LNCaP clone FGC (cell line): ENCODE measurements around the gene NCK2.

Experiments
- DNase-seq: peaks from one replicate; pipeline ENCODE4 v3.0.0-alpha.2; 2011; ENCODE audit warnings: low read depth
- H3K4me3 ChIP-seq: 2 replicates; pipeline ENCODE4 v1.5.1; 2011; ENCODE audit warnings: mild to moderate bottlenecking, low read depth, low read length, control low read depth
- TF ChIP-seq, protein P1 (sequence below): IDR thresholded peaks from 2 replicates; pipeline ENCODE4 v1.5.1; 2012; ENCODE audit warnings: mild to moderate bottlenecking; ENCODE audit not compliant: control insufficient read depth, insufficient read depth; ENCODE audit errors: extremely low read depth

Gene NCK2

DNA sequence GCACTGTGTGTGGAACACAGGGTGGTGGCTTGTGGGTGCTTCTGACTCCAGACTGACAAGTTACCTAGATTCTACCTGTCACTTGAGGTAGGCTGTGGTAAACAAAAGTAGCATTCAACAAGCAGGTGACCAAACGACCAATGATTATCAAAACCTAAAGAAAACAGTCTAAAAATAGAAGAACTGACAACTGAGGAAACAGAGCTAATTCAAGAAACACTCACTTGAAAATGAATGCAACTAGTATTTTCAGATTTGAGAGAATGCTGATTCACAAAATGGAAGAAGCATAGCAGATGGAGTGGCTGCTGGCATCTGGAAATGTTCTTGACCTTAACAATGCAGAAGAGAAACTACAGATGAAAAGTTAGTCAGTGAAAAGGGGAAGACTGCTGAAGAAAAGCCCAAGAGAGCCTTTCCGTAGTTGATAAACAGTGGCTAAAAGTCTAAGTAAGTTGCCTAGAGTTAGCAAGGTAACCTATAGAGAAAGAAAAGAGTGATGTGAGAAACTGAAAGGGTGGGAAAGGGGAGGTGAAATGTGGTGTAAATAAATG is 170.4 kb downstream of the NCK2 start:
- DNase-seq = no peak
- H3K4me3 ChIP-seq = no peak overlapping the region
- TF ChIP-seq, protein P1, sequence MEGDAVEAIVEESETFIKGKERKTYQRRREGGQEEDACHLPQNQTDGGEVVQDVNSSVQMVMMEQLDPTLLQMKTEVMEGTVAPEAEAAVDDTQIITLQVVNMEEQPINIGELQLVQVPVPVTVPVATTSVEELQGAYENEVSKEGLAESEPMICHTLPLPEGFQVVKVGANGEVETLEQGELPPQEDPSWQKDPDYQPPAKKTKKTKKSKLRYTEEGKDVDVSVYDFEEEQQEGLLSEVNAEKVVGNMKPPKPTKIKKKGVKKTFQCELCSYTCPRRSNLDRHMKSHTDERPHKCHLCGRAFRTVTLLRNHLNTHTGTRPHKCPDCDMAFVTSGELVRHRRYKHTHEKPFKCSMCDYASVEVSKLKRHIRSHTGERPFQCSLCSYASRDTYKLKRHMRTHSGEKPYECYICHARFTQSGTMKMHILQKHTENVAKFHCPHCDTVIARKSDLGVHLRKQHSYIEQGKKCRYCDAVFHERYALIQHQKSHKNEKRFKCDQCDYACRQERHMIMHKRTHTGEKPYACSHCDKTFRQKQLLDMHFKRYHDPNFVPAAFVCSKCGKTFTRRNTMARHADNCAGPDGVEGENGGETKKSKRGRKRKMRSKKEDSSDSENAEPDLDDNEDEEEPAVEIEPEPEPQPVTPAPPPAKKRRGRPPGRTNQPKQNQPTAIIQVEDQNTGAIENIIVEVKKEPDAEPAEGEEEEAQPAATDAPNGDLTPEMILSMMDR = no peak

DNA sequence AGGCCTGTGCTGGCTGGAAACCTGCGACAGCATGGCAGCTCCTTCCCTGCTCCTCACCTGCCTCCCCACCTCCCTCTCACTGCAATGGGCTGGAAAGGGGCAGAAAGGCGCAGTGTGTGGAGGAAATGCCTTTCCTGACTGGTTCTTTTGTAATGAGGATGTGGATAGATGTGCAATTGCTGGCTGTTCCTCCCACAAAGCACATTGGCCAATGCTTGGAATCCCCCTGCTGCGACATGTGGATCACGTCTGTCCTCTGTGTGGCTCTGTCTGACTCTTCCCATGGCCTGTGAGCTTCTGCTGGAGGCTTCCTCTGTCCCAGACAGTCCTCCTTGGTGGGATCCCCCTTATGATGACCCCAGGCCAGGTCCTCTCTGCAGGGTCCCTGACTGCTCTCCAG is 172.5 kb downstream of the NCK2 start:
- TF ChIP-seq, protein P1 = no peak
- no peak overlapping the region for H3K4me3 ChIP-seq
- no peak for DNase-seq

DNA sequence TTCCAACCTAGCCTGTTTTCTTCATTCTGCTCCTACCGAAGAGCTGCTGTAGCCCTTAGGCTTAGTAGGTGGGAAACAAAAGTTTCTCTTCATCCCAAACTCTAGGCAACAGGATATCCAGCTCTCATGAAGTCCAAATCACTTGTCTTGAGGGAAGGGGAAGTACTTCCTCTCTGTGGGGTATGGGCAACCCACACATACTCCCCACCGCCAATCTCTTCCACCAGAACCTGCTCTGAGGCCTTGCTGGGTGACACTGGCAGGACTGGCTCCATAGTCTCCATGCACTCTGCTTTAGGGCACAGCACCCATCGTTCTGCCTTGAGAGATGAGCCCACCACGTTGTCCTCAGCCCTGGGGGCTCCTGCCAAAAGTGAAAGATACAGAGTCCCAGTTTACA is 173.0 kb downstream of the NCK2 start:
- DNase-seq = no peak
- no peak overlapping the region for H3K4me3 ChIP-seq
- TF ChIP-seq, protein P1 = no peak

DNA sequence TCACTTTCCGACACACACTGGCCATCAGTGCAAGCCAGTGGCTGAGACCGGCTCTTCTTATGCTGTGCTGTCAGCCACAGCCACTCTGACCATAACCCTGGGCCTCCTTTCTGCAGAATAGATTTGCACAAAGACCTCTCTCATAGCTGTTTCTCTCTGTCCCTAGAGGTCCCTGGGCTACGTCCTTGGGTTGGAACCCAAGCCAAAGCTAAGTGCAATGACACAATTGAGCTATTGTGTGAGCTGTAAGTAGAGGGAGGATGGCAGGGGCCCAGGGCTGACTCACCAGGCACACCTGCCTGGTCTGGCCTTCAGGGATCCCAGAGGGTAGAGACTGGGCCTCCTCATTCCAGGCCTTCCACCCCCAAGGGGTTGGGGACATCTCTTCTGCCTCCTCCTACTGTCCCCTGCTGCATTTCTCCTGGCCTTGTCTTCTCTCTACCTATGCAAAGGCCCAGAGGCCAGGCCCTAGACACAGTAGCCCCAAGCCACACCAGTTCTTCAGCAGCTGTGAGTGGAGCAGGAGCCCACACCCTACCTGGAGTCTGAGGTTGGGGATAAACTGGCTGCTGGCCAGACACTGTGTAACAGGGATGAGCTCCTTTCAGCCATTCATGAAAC is 174.6 kb downstream of the NCK2 start:
- H3K4me3 ChIP-seq = no peak overlapping the region
- TF ChIP-seq, protein P1 = no peak
- no peak for DNase-seq

DNA sequence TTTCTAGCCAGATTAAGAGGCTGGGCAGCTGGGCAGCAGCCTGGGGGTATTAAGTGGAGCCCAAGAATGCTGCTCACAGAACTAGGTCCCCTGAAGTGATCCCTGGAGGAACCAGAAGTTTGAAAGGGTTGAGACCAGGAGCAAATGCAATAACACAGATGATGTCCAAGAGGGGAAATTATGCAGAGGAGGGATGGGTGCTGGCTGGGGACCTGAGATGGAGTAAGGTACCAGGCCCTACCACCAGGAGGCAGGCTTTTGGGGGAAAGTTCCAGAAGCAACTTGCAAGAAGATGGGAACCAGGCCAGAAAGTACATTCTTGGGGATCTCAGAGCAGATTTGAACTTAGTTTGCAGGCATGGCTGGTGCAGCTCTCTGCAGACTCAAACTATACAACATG is 175.1 kb downstream of the NCK2 start:
- no peak for DNase-seq
- H3K4me3 ChIP-seq = no peak overlapping the region
- TF ChIP-seq, protein P1 = peak; percentile 22; the same call in 1 of the 2 replicates

DNA sequence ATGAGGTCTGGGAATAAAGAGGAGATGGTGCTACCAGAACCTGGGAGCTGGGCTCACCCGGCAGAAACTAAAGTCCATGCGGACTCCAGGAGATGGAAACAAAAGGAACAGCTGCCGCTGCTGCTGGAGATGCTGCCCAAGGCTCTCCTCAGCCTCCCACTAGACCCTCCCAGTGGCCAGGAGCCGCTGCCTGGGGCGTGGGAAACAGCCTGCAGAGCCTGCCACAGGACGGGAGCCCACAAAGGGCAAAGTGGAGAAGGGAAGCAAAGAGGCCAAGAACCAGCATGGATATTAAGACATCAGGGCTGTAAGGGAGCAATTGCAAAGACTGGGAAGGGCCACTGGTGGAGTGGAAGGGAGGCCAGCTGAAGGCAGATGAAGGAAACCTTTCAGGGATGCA is 179.6 kb downstream of the NCK2 start:
- DNase-seq = no peak
- H3K4me3 ChIP-seq = no peak overlapping the region
- TF ChIP-seq, protein P1 = no peak

DNA sequence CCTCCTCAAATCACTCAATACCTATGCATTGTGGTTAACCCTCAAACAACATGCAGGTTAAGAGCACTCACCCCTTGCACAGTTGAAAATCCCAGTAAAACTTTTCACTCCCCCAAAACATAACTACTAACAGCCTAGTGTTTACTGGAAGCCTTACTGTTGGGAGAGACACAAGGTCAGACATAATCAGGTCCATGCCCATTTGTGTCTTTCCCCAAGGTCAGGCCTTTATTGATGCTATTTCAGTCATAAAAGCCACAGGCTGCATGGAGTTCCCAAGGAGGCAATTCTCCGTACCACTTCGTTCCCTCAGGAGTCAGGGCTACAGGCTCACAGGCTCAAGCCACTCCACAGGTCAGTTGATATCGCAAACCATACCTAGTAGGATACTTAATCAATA is 180.2 kb downstream of the NCK2 start:
- TF ChIP-seq, protein P1 = no peak
- DNase-seq = no peak
- no peak overlapping the region for H3K4me3 ChIP-seq
